ENCODE measurements around the gene TIGD3.

Gene TIGD3

GRCh38 chr11:65402790-65403189 lies 48.2 kb downstream of the TIGD3 start:
- no peaks in the 10 kb centered on the region for H3K27me3 Mint-ChIP-seq
- DNase-seq, result no peak
- H3K4me1 Mint-ChIP-seq, result peaks cover 8% of the 10 kb centered on the region
- H3K36me3 Mint-ChIP-seq, result peaks cover 33% of the 10 kb centered on the region
- no peak overlapping the region for H3K27ac Mint-ChIP-seq
- H3K9me3 Mint-ChIP-seq, result no peaks in the 10 kb centered on the region
- H3K4me3 Mint-ChIP-seq, result no peak overlapping the region
- CTCF ChIA-PET, result interaction anchor here (2.0 kb wide), 1 partner anchor 14 kb away, joined by 12 read pairs; no protein-coding TSS in a partner anchor

DNA sequence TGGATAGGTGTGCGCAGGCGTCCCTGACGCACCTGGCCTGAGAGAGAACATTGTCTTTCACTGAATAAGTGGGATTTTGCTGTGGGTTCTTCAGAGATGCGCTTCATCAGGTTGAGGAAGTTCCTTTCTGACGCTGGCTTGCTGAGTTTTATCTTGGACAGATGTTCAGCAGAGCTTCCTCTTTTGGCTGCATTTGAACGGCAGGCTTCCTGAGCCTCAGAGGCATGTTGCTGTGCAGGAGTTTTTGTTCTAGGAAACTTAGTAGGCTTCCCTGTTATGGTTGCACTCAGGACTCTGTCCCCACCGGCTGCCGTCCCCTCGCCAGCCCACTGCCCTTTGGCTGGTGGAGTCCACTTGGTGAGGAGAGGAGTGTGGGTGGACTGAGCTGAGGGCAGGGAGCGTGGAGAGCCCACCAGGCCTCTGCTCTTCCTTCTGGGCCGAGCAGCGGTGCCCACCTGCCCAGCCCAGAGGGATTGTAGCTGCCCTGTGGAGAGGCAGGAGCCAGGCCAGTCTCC lies 49.1 kb downstream of the TIGD3 start:
- peak overlapping the region; percentile 42 for H3K27ac Mint-ChIP-seq
- H3K9me3 Mint-ChIP-seq, result no peaks in the 10 kb centered on the region
- no peak for DNase-seq
- CTCF ChIA-PET, result interaction anchor here (2.0 kb wide), 1 partner anchor 13 kb away, joined by 12 read pairs; no protein-coding TSS in a partner anchor
- H3K27me3 Mint-ChIP-seq, result no peaks in the 10 kb centered on the region
- peaks cover 8% of the 10 kb centered on the region for H3K4me1 Mint-ChIP-seq
- H3K4me3 Mint-ChIP-seq, result no peak overlapping the region
- peaks cover 33% of the 10 kb centered on the region for H3K36me3 Mint-ChIP-seq

GRCh38 chr11:65404210-65404609 lies 49.7 kb downstream of the TIGD3 start:
- Mint-ChIP-seq H3K27ac (no peak overlapping the region), H3K27me3 (no peaks in the 10 kb centered on the region), H3K36me3 (peaks cover 36% of the 10 kb centered on the region), H3K4me3 (no peak overlapping the region), H3K9me3 (no peaks in the 10 kb centered on the region), H3K4me1 (peaks cover 8% of the 10 kb centered on the region)
- CTCF ChIA-PET, result interaction anchor here (1.3 to 3.0 kb wide), 2 partner anchors 12 to 65 kb away, joined by 3 to 12 read pairs; no protein-coding TSS in a partner anchor
- DNase-seq, result no peak

DNA sequence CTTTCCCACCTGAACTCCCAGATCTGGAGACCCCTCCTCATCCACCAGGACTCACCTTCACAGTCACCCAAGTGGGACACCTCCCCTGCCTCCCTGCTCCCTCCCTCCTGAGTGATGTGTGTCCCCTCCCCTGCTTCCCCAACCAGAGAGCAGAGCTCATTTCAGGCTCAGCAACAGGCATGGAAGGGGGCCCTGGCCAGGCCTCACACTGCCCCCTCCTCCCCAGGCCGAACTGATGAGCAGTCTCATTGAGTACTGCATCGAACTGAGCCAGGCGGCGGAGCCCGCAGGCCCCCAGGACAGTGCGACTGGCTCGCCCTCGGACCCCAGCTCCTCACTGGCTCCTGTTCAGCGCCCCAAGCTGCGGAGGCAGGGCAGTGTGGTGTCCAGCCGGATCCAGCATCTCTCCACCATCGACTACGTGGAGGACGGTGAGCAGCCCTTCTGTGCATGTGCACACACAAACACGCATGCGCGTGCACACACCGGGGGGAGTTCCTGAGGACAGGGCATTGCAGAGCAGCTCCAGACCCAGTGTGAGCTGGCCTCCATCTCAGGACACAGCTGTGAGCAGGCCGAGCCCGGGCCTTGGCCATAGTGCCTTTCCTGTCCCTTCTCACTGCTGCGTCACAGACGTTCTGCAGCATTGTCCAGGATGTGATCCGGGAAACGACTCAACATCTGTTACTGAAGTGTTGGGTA lies 50.2 kb downstream of the TIGD3 start:
- Mint-ChIP-seq H3K4me3 (no peak overlapping the region), H3K36me3 (peaks cover 34% of the 10 kb centered on the region), H3K4me1 (peaks cover 8% of the 10 kb centered on the region), H3K27ac (no peak overlapping the region), H3K27me3 (no peaks in the 10 kb centered on the region), H3K9me3 (no peaks in the 10 kb centered on the region)
- DNase-seq, result no peak
- CTCF ChIA-PET, result interaction anchor here (0.6 to 3.0 kb wide), 3 partner anchors 12 to 64 kb away, joined by 3 to 12 read pairs (median 3); no protein-coding TSS in a partner anchor
